CD14-positive monocyte (primary cell): Measurements from ENCODE around the gene CCDC169. TPM values are rescaled to one million over a fixed set of nuclear protein-coding genes. Genes with fewer than 3 reads are reported as not detected.

Experiments used
- DNase-seq, 3 donors: peaks; one replicate each; pipeline ENCODE4 v3.0.0-alpha.2; 2011 to 2022
- H2AFZ ChIP-seq: 2 replicates; pipeline ENCODE4 v1.6.0; 2012; ENCODE audit warnings: mild to moderate bottlenecking, low read depth, low read length, inconsistent platforms; ENCODE audit not compliant: insufficient read depth, poor library complexity, severe bottlenecking
- H3K27ac ChIP-seq, 2 donors: 1 replicate in 1 of 2; 2 replicates in 1 of 2; pipeline ENCODE4 v1.5.1; 2012 to 2013; ENCODE audit warnings: low read length in 2 of 2, control low read depth in 1 of 2, inconsistent platforms in 1 of 2, low read depth in 1 of 2, mild to moderate bottlenecking in 1 of 2
- H3K27me3 ChIP-seq, 2 donors: one replicate each; pipeline versions ENCODE4 v1.6.0 to v1.6.1; 2011 to 2013; ENCODE audit warnings: low read length in 2 of 2; ENCODE audit not compliant: control insufficient read depth in 2 of 2, insufficient read depth in 2 of 2
- H3K36me3 ChIP-seq, 2 donors: replicated peaks in 1 of 2; 1 replicate in 1 of 2; 2 replicates in 1 of 2; pipeline versions ENCODE4 v1.5.1 to v1.6.1; 2012 to 2013; ENCODE audit warnings: low read length in 2 of 2, control low read depth in 1 of 2, inconsistent platforms in 1 of 2, mild to moderate bottlenecking in 1 of 2; ENCODE audit not compliant: insufficient read depth in 2 of 2, control insufficient read depth in 1 of 2
- H3K4me1 ChIP-seq, 2 donors: 1 replicate in 1 of 2; 2 replicates in 1 of 2; pipeline versions ENCODE4 v1.5.1 to v1.6.1; 2012 to 2013; ENCODE audit warnings: low read length in 2 of 2, control low read depth in 1 of 2, inconsistent platforms in 1 of 2, mild to moderate bottlenecking in 1 of 2, moderate library complexity in 1 of 2; ENCODE audit not compliant: insufficient read depth in 2 of 2, control insufficient read depth in 1 of 2
- H3K4me2 ChIP-seq: replicated peaks from 2 replicates; pipeline ENCODE3; 2012; ENCODE audit warnings: low read length, moderate library complexity, mild to moderate bottlenecking; ENCODE audit not compliant: poor library complexity, severe bottlenecking; ENCODE audit errors: extremely low read depth
- H3K4me3 ChIP-seq, 3 experiments: fragments of 200-600 bp in 1 of 3; sonication (generic) in 1 of 3; replicated peaks in 1 of 3; 1 replicate in 2 of 3; 2 replicates in 1 of 3; pipeline ENCODE4 v1.5.1; 2011 to 2013; ENCODE audit warnings: low read length in 3 of 3, mild to moderate bottlenecking in 3 of 3, control low read depth in 2 of 3, low read depth in 2 of 3, inconsistent platforms in 1 of 3, moderate library complexity in 1 of 3
- H3K79me2 ChIP-seq: 2 replicates; pipeline ENCODE4 v1.6.0; 2012; ENCODE audit warnings: mild to moderate bottlenecking, control low read depth, inconsistent platforms, low read length, moderate library complexity; ENCODE audit not compliant: insufficient read depth
- H3K9ac ChIP-seq: 2 replicates; pipeline ENCODE4 v1.6.0; 2017; ENCODE audit warnings: low read length, mild to moderate bottlenecking; ENCODE audit not compliant: insufficient read depth, poor library complexity, severe bottlenecking
- H3K9me3 ChIP-seq, 2 donors: replicated peaks in 1 of 2; 1 replicate in 1 of 2; 2 replicates in 1 of 2; pipeline versions ENCODE4 v1.5.1 to v1.6.1; 2012 to 2013; ENCODE audit warnings: low read length in 2 of 2, control low read depth in 1 of 2; ENCODE audit not compliant: control insufficient read depth in 1 of 2, insufficient read depth in 1 of 2
- H4K20me1 ChIP-seq: 2 replicates; pipeline ENCODE4 v1.6.0; 2012; ENCODE audit warnings: mild to moderate bottlenecking, low read length, control low read depth, moderate library complexity; ENCODE audit not compliant: insufficient read depth
- H3K27ac Mint-ChIP-seq, 7 donors: one replicate each; pipeline ENCODE4 v1.8.0; 2020; ENCODE audit warnings: mild to moderate bottlenecking in 7 of 7, mixed read lengths in 7 of 7, moderate library complexity in 6 of 7, inconsistent platforms in 2 of 7
- H3K27me3 Mint-ChIP-seq, 3 donors: one replicate each; pipeline ENCODE4 v1.8.0; 2021 to 2022; ENCODE audit warnings: low read depth in 3 of 3, mild to moderate bottlenecking in 3 of 3, mixed read lengths in 3 of 3, moderate library complexity in 3 of 3, inconsistent platforms in 1 of 3
- H3K36me3 Mint-ChIP-seq, 2 donors: one replicate each; pipeline ENCODE4 v1.8.0; 2020; ENCODE audit warnings: mixed read lengths in 2 of 2, inconsistent platforms in 1 of 2, mild to moderate bottlenecking in 1 of 2
- H3K4me1 Mint-ChIP-seq: one replicate; pipeline ENCODE4 v1.8.0; 2020; ENCODE audit warnings: mild to moderate bottlenecking, mixed read lengths
- H3K4me3 Mint-ChIP-seq, 2 donors: one replicate each; pipeline ENCODE4 v1.8.0; 2020; ENCODE audit warnings: mild to moderate bottlenecking in 2 of 2, mixed read lengths in 2 of 2, moderate library complexity in 1 of 2
- H3K9me3 Mint-ChIP-seq, 7 donors: one replicate each; pipeline ENCODE4 v1.8.0; 2020 to 2022; ENCODE audit warnings: mixed read lengths in 7 of 7, mild to moderate bottlenecking in 6 of 7, moderate library complexity in 6 of 7, inconsistent platforms in 2 of 7
- WGBS: methylation state at CpG from one replicate; pipeline ENCODE4 v1.1.5; 2013; ENCODE audit warnings: missing lambda C conversion rate; ENCODE audit not compliant: insufficient coverage; 5-methylcytosine and 5-hydroxymethylcytosine counted together
- intact Hi-C, 2 donors: fragments of 100-400 bp; cut with micrococcal nuclease; formaldehyde crosslinking; loops; one replicate each; pipeline versions ENCODE4 v1.15.0 to v1.15.1; 2023
- polyA plus RNA-seq, 3 donors: library from polyadenylated mRNA; depleted of rRNA in 1 of 3; unstranded in 2 of 3; stranded (reverse) in 1 of 3; fragments of 300-500 nt in 2 of 3; fragments of >200 nt in 1 of 3; fragmentation: Illumina TruSeq in 2 of 3; gene quantifications; 1 replicate in 2 of 3; 2 replicates in 1 of 3; pipeline ENCODE4 v1.2.3, GENCODE V29; 2012 to 2021
- TF ChIP-seq, protein P1 (sequence below): fragments of 200-600 bp; IDR thresholded peaks from one replicate; pipeline ENCODE4 v1.8.0; 2022; ENCODE audit warnings: antibody characterized with exemption, mild to moderate bottlenecking

The CCDC169 gene
- polyA plus RNA-seq, 3 donors: 0.03 TPM; not detected in 2

GRCh38 chr13:36192166-36192565, 105.4 kb downstream of the CCDC169 start:
- Mint-ChIP-seq H3K27me3 (no peaks in the 10 kb centered on the region), H3K27ac (no peak overlapping the region), H3K4me3 (no peak overlapping the region), H3K36me3 (no peaks in the 10 kb centered on the region), H3K9me3 (peaks cover 0 to 3% (median 2%) of the 10 kb centered on the region in 7 donors), H3K4me1 (no peaks in the 10 kb centered on the region)
- no peak for DNase-seq
- H3K9ac ChIP-seq: no peak overlapping the region
- no peaks in the 10 kb centered on the region for H4K20me1 ChIP-seq
- no peaks in the 10 kb centered on the region for H3K27me3 ChIP-seq
- WGBS: 84% methylated on average over 5 of the region's 6 CpGs
- intact Hi-C loops: no loop called here
- H3K4me3 ChIP-seq: no peak overlapping the region
- no peaks in the 10 kb centered on the region for H3K36me3 ChIP-seq
- H3K27ac ChIP-seq: no peak overlapping the region
- no peaks in the 10 kb centered on the region for H3K4me1 ChIP-seq
- H3K9me3 ChIP-seq: no peaks in the 10 kb centered on the region
- H2AFZ ChIP-seq: no peak overlapping the region
- no peaks in the 10 kb centered on the region for H3K79me2 ChIP-seq
- no peak overlapping the region for H3K4me2 ChIP-seq
- TF ChIP-seq, protein P1, sequence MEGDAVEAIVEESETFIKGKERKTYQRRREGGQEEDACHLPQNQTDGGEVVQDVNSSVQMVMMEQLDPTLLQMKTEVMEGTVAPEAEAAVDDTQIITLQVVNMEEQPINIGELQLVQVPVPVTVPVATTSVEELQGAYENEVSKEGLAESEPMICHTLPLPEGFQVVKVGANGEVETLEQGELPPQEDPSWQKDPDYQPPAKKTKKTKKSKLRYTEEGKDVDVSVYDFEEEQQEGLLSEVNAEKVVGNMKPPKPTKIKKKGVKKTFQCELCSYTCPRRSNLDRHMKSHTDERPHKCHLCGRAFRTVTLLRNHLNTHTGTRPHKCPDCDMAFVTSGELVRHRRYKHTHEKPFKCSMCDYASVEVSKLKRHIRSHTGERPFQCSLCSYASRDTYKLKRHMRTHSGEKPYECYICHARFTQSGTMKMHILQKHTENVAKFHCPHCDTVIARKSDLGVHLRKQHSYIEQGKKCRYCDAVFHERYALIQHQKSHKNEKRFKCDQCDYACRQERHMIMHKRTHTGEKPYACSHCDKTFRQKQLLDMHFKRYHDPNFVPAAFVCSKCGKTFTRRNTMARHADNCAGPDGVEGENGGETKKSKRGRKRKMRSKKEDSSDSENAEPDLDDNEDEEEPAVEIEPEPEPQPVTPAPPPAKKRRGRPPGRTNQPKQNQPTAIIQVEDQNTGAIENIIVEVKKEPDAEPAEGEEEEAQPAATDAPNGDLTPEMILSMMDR: no peak

DNA sequence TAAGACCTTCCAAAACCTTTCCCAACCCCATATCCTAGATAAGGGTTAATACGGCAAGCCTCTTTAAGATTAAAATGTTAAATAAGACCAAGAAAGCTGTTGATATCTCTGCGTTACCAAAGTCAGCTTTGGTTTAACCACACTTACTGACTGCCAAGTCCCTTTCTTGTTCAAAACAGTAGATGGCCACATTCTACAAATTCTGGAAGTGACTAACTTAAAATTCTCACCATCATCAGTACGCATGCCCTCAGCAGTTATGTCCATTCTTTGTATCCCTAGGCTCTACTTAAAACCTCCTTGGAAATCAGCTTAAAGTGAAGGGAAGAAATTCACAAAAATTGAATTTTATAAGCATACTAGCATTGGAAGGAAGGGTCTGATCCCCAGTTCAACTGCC, 106.8 kb downstream of the CCDC169 start:
- no peaks in the 10 kb centered on the region for H3K36me3 ChIP-seq
- no peaks in the 10 kb centered on the region for H3K4me1 Mint-ChIP-seq
- WGBS: 80% methylated on average over 1 of the region's 3 CpGs
- H3K9ac ChIP-seq: no peak overlapping the region
- no peak overlapping the region for H3K4me3 Mint-ChIP-seq
- no peak overlapping the region for H3K27ac Mint-ChIP-seq
- no peaks in the 10 kb centered on the region for H3K27me3 Mint-ChIP-seq
- TF ChIP-seq, protein P1: no peak
- H3K36me3 Mint-ChIP-seq: no peaks in the 10 kb centered on the region
- no peak overlapping the region for H3K4me2 ChIP-seq
- H3K4me1 ChIP-seq: no peaks in the 10 kb centered on the region
- H3K9me3 ChIP-seq: no peaks in the 10 kb centered on the region
- peaks cover 0 to 4% (median 2%) of the 10 kb centered on the region in 7 donors for H3K9me3 Mint-ChIP-seq
- no peaks in the 10 kb centered on the region for H3K27me3 ChIP-seq
- intact Hi-C loops: no loop called here
- no peak overlapping the region for H3K27ac ChIP-seq
- H2AFZ ChIP-seq: no peak overlapping the region
- no peak for DNase-seq
- no peak overlapping the region for H3K4me3 ChIP-seq
- no peaks in the 10 kb centered on the region for H3K79me2 ChIP-seq
- no peaks in the 10 kb centered on the region for H4K20me1 ChIP-seq
